ENCODE results near the gene FAM118A. TPM values are rescaled to one million over a fixed set of nuclear protein-coding genes. Genes with fewer than 3 reads are reported as not detected.
A peak's percentile ranks its signal among the peaks of the same experiment; 100 is the strongest.
"Not testable (repeated sequence)": the region's sequence is repeated elsewhere in the genome, so short reads cannot be mapped to it uniquely, and the experiment has no call there.

The FAM118A gene
- polyA plus RNA-seq (2011; rRNA removed) (17.6 and 18.8 TPM in 2 replicates), polyA minus RNA-seq (2011; rRNA and poly(A)+ RNA removed) (13.9 and 19.9 TPM in 2 replicates)

- ChIA-PET POLR2A (no interaction called here), CTCF (no interaction called here)
- Histone ChIP-seq H3K27me3 (ENCODE audit: control insufficient read depth, insufficient read depth, low read length) (no peaks in the 10 kb centered on the region), H3K4me3 (ENCODE audit: low read depth, low read length) (peak within 1 kb of the TSS; percentile 61), H3K36me3 (ENCODE audit: control insufficient read depth, insufficient read depth, low read length) (no peaks in the 10 kb centered on the region)
- DNase-seq (ENCODE audit: low read depth): peak; percentile 33
- 0 out of 2 replicates have a peak, but pooled peaks have one; percentile 1 for TF ChIP-seq CTCF (IDR thresholded peaks at IDR 0.05; ENCODE audit: insufficient read depth, low read depth, low read length)
Observed at GRCh38 chr22:45309422-45310227, at the start of gene FAM118A. Gene FAM118A (plus strand): TSS chr22:45309934. CDS start chr22:45322380, 12,446 bp downstream.

GRCh38 chr22:45260395-45260759 lies 49.4 kb upstream of the FAM118A start:
- H3K27me3 ChIP-seq (ENCODE audit: control insufficient read depth, insufficient read depth, low read length); H3K4me3 ChIP-seq (ENCODE audit: low read depth, low read length); H3K36me3 ChIP-seq (ENCODE audit: control insufficient read depth, insufficient read depth, low read length); DNase-seq (ENCODE audit: low read depth); POLR2A ChIA-PET: not testable (repeated sequence)
- CTCF ChIA-PET: interaction anchor here (0.7 to 4.8 kb wide), 2 partner anchors 159 to 174 kb away, joined by 3 to 56 read pairs; no protein-coding TSS in a partner anchor

- TF ChIP-seq CTCF (IDR thresholded peaks at IDR 0.05; ENCODE audit: insufficient read depth, low read depth, low read length): no peak
- Histone ChIP-seq H3K27me3 (ENCODE audit: control insufficient read depth, insufficient read depth, low read length) (no peaks in the 10 kb centered on the region), H3K4me3 (ENCODE audit: low read depth, low read length) (no peak overlapping the region), H3K36me3 (ENCODE audit: control insufficient read depth, insufficient read depth, low read length) (no peaks in the 10 kb centered on the region)
- POLR2A ChIA-PET: no interaction called here
- CTCF ChIA-PET: interaction anchor here (1.0 to 4.8 kb wide), 3 partner anchors 15 to 166 kb away, joined by 3 to 56 read pairs (median 7); no protein-coding TSS in a partner anchor
- DNase-seq (ENCODE audit: low read depth): no peak
Observed at GRCh38 chr22:45261407-45262088, 48.2 kb upstream of the FAM118A start.

- no peaks in the 10 kb centered on the region for H3K36me3 ChIP-seq (ENCODE audit: control insufficient read depth, insufficient read depth, low read length)
- no peak for DNase-seq (ENCODE audit: low read depth)
- ChIA-PET CTCF (interaction anchor here (1.0 to 4.8 kb wide), 4 partner anchors 16 to 166 kb away, joined by 3 to 56 read pairs (median 5); no protein-coding TSS in a partner anchor), POLR2A (no interaction called here)
- H3K27me3 ChIP-seq (ENCODE audit: control insufficient read depth, insufficient read depth, low read length): no peaks in the 10 kb centered on the region
- H3K4me3 ChIP-seq (ENCODE audit: low read depth, low read length): no peak overlapping the region
- TF ChIP-seq CTCF (IDR thresholded peaks at IDR 0.05; ENCODE audit: insufficient read depth, low read depth, low read length): no peak
Observed at GRCh38 chr22:45262195-45262930, 47.4 kb upstream of the FAM118A start.

GRCh38 chr22:45262931-45263462 lies 46.7 kb upstream of the FAM118A start:
- H3K4me3 ChIP-seq (ENCODE audit: low read depth, low read length): no peak overlapping the region
- CTCF ChIA-PET: interaction anchor here (0.7 to 4.8 kb wide), 4 partner anchors 10 to 167 kb away, joined by 3 to 56 read pairs (median 3); no protein-coding TSS in a partner anchor
- no peaks in the 10 kb centered on the region for H3K36me3 ChIP-seq (ENCODE audit: control insufficient read depth, insufficient read depth, low read length)
- no peak for DNase-seq (ENCODE audit: low read depth)
- no peak for TF ChIP-seq CTCF (IDR thresholded peaks at IDR 0.05; ENCODE audit: insufficient read depth, low read depth, low read length)
- POLR2A ChIA-PET: no interaction called here
- H3K27me3 ChIP-seq (ENCODE audit: control insufficient read depth, insufficient read depth, low read length): no peaks in the 10 kb centered on the region
